HG03139 (cell line): ENCODE data around the gene ISCU.
"Not testable (repeated sequence)": the region's sequence is repeated elsewhere in the genome, so short reads cannot be mapped to it uniquely, and the experiment has no call there.

Source experiments
- ATAC-seq: cut with Tn5 transposase; IDR thresholded peaks from one replicate; pipeline ENCODE4 v1.9.1; 2021; ENCODE audit not compliant: unreplicated experiment

Gene ISCU

GRCh38 chr12:108616941-108617858 is 54.8 kb downstream of the ISCU start:
- peak; percentile 68 for ATAC-seq

GRCh38 chr12:108618079-108618952 is 55.9 kb downstream of the ISCU start:
- peak; percentile 39 for ATAC-seq

DNA sequence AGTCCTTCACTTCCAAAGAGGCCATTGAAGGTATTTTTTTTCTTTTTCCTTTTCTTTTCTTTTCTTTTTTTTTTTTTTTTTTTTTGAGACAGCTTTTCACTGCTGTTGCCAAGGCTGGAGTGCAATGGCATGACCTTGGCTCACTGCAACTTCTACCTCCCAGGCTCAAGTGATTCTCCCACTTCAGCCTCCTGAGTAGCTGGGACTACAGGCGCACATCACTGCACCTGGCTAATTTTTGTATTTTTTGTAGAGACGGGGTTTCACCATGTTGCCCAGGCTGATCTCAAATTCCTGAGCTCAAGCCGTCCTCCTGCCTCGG is 56.5 kb downstream of the ISCU start:
- not testable (repeated sequence) for ATAC-seq
